ENCODE data around the gene SIPA1L2.
A peak's percentile ranks its signal among the peaks of the same experiment; 100 is the strongest.

SIPA1L2 gene, protein sequence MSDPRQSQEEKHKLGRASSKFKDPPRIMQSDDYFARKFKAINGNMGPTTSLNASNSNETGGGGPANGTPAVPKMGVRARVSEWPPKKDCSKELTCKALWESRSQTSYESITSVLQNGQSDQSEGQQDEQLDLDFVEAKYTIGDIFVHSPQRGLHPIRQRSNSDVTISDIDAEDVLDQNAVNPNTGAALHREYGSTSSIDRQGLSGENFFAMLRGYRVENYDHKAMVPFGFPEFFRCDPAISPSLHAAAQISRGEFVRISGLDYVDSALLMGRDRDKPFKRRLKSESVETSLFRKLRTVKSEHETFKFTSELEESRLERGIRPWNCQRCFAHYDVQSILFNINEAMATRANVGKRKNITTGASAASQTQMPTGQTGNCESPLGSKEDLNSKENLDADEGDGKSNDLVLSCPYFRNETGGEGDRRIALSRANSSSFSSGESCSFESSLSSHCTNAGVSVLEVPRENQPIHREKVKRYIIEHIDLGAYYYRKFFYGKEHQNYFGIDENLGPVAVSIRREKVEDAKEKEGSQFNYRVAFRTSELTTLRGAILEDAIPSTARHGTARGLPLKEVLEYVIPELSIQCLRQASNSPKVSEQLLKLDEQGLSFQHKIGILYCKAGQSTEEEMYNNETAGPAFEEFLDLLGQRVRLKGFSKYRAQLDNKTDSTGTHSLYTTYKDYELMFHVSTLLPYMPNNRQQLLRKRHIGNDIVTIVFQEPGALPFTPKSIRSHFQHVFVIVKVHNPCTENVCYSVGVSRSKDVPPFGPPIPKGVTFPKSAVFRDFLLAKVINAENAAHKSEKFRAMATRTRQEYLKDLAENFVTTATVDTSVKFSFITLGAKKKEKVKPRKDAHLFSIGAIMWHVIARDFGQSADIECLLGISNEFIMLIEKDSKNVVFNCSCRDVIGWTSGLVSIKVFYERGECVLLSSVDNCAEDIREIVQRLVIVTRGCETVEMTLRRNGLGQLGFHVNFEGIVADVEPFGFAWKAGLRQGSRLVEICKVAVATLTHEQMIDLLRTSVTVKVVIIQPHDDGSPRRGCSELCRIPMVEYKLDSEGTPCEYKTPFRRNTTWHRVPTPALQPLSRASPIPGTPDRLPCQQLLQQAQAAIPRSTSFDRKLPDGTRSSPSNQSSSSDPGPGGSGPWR (N-terminal part only)

DNA sequence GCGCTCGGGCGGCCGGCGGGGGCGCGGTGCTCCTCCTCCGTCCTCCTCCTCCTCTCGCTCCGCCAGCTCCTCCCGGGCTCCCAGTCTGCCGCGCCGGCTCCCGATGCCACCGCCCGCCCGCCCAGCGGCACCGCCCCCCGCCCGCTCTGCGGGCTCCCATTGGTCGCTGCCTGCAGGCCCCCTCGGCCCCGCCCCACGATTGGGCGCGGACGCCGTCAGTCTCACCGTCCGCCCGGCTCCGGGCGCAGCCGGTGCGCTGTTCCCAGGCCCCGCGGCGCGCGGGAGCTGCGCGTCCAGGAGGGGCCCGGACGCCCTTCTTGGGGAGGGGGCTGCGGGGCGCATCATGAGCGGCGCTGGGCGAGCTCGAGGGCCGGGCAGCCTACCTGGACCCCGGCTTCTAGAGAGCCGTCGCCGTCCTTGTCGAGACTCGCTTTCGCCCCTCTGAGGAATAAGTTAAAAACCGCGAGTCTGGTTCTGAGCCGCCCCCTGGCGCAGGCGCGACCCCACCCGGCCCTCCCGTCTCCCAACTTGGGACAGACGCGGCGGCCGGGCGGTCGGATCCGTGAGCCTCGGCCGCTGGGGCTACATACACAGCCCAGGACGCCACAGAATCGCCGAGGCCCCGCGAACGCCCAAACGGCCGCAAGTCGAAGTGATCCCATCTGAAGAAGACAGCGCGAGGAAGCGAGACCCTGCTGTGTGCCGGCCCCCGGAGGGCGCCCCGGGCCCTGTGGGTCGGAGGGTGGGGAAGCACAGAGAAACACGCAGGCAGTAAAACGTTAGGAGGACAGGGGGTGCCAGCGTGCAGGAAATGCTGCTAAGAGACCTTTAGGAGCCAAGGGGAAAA is at the start of gene SIPA1L2:
Gene SIPA1L2, minus strand, starts transcription at position 87 of the 847 bp plus-strand sequence. CDS start 114,794 bp downstream, outside the sequence.
- Histone ChIP-seq H3K36me3 (ENCODE audit: control insufficient read depth, insufficient read depth, low read length) (no peaks in the 10 kb centered on the region), H3K4me3 (replicated peaks; ENCODE audit: low read depth, low read length) (peak within 1 kb of the TSS; percentile 62), H3K27me3 (replicated peaks; ENCODE audit: control insufficient read depth, insufficient read depth, low read length) (no peaks in the 10 kb centered on the region; the same call in none of the 2 replicates)
- TF ChIP-seq, protein P1, sequence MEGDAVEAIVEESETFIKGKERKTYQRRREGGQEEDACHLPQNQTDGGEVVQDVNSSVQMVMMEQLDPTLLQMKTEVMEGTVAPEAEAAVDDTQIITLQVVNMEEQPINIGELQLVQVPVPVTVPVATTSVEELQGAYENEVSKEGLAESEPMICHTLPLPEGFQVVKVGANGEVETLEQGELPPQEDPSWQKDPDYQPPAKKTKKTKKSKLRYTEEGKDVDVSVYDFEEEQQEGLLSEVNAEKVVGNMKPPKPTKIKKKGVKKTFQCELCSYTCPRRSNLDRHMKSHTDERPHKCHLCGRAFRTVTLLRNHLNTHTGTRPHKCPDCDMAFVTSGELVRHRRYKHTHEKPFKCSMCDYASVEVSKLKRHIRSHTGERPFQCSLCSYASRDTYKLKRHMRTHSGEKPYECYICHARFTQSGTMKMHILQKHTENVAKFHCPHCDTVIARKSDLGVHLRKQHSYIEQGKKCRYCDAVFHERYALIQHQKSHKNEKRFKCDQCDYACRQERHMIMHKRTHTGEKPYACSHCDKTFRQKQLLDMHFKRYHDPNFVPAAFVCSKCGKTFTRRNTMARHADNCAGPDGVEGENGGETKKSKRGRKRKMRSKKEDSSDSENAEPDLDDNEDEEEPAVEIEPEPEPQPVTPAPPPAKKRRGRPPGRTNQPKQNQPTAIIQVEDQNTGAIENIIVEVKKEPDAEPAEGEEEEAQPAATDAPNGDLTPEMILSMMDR (IDR thresholded peaks at IDR 0.05; ENCODE audit: insufficient read depth, low read length, poor library complexity, severe bottlenecking) = peak; percentile 40
- peak; percentile 86 for DNase-seq (ENCODE audit: extremely low read depth, insufficient read length)

DNA sequence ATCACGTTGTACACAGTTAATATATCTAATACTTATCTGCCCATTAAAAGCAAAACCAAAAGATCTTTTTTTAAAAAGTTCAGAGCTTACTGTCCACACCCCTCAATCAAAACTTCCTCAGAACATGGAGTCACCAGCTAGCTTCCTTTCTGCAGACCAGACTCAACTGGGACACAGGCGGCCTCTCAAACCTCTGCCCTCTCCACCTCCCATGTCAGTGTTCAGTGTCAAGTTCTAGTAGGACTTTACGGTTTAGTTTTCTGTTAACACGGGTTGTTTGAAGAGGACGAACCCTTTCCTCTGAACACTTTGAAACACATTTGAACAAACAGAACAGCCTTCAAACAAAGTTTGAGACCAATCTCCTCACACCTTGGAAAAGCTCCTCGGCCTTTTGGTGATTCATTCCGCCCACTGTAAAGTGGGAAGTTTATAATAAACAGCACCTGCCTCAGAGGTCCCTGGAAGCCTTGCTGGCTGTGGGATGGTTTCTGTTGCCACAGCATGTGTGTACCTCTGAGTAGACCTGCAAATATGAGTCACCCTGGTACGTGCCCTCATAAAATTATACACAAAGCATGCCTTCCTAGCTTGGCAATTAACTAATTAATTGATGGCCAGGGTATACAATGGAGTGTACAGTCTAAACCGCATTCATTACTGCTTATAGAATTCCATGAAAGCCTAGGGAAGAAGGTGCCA is 48.4 kb upstream of the SIPA1L2 start:
- DNase-seq (ENCODE audit: extremely low read depth, insufficient read length) = no peak
- H3K4me3 ChIP-seq (replicated peaks; ENCODE audit: low read depth, low read length) = no peak overlapping the region
- TF ChIP-seq, protein P1 (IDR thresholded peaks at IDR 0.05; ENCODE audit: insufficient read depth, low read length, poor library complexity, severe bottlenecking) = no peak

DNA sequence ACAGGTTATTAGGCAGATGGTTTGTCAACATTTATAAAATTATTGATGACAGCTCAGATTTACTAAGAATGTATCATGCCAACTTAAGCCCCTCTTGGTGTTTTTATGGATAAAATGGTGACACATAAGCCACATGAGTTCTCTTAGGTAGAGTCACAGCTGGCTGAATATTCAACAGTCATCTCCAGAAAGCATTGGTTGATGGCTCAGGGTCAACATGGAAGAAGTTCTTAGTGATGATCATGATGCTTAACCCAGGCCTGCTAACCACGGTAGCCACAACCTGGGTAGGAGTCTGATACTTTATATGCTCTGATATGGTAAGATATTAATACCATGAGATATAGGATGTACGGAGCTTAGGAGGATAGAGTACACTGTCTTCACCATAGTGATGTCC is 46.4 kb upstream of the SIPA1L2 start:
- no peak overlapping the region for H3K4me3 ChIP-seq (replicated peaks; ENCODE audit: low read depth, low read length)
- DNase-seq (ENCODE audit: extremely low read depth, insufficient read length) = no peak
- no peaks in the 10 kb centered on the region for H3K27me3 ChIP-seq (replicated peaks; ENCODE audit: control insufficient read depth, insufficient read depth, low read length)
- H3K36me3 ChIP-seq (ENCODE audit: control insufficient read depth, insufficient read depth, low read length) = no peaks in the 10 kb centered on the region
- TF ChIP-seq, protein P1 (IDR thresholded peaks at IDR 0.05; ENCODE audit: insufficient read depth, low read length, poor library complexity, severe bottlenecking) = no peak

More for the DNA sequence above, 48.4 kb upstream of the SIPA1L2 start:
- Histone ChIP-seq H3K27me3 (replicated peaks; ENCODE audit: control insufficient read depth, insufficient read depth, low read length) (no peaks in the 10 kb centered on the region), H3K36me3 (ENCODE audit: control insufficient read depth, insufficient read depth, low read length) (no peaks in the 10 kb centered on the region)

DNA sequence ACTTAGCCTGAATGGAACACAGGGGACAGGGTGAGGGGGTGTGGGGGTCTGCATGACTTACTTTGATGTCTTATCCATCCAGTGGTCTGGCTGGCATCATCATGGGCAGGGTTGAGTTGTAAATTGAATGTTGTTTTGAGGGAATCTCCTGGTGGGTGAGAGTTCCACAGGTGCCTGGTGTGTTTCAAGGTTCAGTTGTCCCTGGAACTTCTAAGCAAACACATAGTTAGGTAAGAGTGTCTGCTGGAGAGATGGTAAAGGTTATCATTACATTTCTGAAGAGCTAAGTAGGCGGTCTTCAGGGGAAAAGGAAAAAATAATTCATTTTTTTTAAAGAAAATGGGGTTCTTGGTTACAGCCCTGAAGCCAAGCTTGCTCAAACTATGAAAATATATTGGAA is 46.0 kb upstream of the SIPA1L2 start:
- no peaks in the 10 kb centered on the region for H3K27me3 ChIP-seq (replicated peaks; ENCODE audit: control insufficient read depth, insufficient read depth, low read length)
- no peaks in the 10 kb centered on the region for H3K36me3 ChIP-seq (ENCODE audit: control insufficient read depth, insufficient read depth, low read length)
- H3K4me3 ChIP-seq (replicated peaks; ENCODE audit: low read depth, low read length) = no peak overlapping the region
- no peak for DNase-seq (ENCODE audit: extremely low read depth, insufficient read length)
- TF ChIP-seq, protein P1 (IDR thresholded peaks at IDR 0.05; ENCODE audit: insufficient read depth, low read length, poor library complexity, severe bottlenecking) = no peak

Data from GM06990 (cell line).